ENCODE measurements around the gene OPN4.
"Not testable (repeated sequence)": the region's sequence is repeated elsewhere in the genome, so short reads cannot be mapped to it uniquely, and the experiment has no call there.

The OPN4 gene, protein sequence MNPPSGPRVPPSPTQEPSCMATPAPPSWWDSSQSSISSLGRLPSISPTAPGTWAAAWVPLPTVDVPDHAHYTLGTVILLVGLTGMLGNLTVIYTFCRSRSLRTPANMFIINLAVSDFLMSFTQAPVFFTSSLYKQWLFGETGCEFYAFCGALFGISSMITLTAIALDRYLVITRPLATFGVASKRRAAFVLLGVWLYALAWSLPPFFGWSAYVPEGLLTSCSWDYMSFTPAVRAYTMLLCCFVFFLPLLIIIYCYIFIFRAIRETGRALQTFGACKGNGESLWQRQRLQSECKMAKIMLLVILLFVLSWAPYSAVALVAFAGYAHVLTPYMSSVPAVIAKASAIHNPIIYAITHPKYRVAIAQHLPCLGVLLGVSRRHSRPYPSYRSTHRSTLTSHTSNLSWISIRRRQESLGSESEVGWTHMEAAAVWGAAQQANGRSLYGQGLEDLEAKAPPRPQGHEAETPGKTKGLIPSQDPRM

DNA sequence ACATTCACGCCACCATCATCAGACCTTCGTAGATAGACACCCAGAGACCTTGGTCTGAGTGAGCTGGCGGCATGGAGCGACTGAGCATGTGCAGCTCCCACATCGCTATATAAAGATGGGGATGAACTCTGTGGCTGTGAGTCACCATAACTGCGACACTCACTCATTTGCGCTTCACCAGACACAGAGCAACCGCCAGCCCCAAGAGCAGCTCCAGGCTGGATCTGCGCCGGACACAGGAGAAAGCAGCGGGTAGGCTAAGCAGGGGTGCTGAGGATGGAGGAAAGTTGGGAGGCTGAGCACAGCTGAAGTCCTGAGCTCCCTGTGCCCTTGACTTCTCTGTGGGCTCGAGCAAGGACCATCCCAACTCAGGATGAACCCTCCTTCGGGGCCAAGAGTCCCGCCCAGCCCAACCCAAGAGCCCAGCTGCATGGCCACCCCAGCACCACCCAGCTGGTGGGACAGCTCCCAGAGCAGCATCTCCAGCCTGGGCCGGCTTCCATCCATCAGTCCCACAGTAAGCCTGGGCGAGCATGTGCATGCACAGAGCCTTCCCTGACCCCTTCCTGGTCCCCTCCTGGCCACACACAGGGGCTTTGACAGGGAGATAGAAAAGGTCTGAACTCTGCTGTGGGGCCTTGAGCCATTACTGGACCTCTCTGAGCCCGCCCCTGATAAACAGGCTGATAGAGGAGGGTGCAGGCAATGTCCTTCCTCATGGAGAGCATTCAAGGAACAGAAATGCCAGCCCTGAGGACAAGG is at the start of gene OPN4:
OPN4 (plus strand) TSS at position 137 of the 762 bp plus-strand sequence; CDS start at position 374, 237 bp downstream.
- DNase-seq (ENCODE audit: low read depth in 4 of 4, low spot score in 1 of 4): no peak

DNA sequence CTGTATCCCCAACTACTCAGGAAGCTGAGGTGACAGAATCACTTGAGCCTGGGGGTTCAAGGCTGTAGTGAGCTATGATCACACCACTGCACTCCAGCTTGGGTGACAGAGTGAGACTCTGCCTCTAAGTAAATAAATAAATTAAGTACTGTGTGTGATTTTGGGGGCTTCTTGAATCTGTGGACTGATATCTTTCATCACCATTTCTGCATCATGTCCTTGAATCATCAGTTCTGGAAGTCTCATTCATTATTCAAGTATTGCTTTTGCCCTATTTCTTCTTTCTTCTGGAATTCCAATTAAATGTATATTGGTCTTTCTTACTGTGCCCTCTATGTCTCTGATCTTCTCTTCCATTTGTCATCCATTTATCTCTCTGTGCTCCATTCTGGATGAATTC is 46.7 kb upstream of the OPN4 start:
- DNase-seq (ENCODE audit: low read depth in 4 of 4, low spot score in 1 of 4): no peak

DNA sequence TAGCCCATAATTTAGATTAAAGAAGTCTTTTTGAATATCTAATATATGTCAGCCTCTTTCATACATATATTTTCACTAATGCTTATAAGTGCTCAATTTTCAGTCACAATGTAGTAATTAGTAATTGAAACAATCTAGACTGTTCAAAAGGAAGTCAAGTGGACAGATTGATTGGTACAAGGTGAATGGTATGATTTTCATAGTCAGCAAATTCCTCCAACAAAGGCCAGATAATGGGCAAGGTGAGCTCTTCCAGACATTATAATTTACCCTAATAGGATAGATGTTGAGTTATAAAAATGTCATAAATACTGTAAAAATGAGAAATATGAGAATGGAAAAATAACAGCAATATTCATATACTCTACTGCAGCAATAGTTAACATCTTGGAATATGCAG is 44.4 kb upstream of the OPN4 start:
- DNase-seq (ENCODE audit: low read depth in 4 of 4, low spot score in 1 of 4): no peak

DNA sequence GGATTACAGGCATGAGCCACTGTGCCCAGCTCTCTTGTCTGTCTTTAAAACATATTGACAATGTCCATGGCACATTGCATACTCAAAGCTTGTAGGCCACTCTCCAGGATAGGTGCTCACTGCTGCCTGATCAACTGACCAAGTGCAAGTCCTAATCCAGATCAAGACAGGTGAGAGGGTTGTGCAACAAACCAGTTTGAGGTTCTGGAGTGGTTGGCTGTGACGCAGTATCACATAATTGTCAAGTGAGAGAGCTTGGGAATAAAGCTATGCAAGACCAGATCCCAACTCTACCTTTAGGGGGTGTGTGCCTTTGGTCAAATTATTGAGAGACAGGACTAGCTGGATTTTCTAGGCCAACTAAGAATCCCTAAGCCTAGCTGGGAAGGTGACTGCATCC is 43.0 kb upstream of the OPN4 start:
- no peak for DNase-seq (ENCODE audit: low read depth in 4 of 4, low spot score in 1 of 4)

DNA sequence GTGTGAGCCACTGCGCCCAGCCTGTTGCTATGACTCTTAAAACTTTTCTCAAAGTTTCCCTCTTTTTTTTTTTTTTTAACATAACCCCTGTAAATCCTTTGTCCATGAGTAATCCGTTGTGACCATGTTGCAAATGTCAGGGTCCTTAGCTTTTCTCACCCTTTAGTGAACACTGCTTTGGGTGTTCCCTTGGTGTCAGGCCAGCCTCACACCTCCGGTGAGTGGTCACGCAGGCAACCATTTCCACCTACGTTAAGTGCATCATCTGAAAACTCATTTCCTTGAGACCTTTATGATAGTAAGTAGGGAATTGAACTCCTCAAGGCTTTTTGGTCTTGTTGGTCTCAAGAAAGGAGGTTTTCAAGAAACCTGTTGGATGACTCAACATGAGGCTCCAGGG is 41.3 kb upstream of the OPN4 start:
- DNase-seq (ENCODE audit: low read depth in 4 of 4, low spot score in 1 of 4): no peak

DNA sequence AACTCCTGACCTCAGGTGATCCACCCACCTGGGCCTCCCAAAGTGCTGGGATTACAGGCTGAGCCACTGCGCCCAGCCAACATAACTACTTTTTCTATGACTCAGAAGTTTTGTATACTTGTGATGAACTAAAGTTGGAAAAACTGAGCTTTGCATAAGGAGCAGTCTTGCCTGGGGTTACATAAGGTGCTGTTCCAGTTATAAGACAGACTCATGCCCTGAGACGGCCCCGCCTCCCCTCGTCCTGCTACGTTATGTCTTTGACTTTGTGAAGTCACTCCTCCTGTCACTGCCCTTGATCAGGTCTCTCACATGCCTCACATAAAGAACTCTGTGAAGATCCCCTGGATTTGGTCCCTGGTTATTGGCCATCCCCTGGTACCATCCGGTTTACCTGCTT is 40.4 kb upstream of the OPN4 start:
- DNase-seq (ENCODE audit: low read depth in 4 of 4, low spot score in 1 of 4): no peak

DNA sequence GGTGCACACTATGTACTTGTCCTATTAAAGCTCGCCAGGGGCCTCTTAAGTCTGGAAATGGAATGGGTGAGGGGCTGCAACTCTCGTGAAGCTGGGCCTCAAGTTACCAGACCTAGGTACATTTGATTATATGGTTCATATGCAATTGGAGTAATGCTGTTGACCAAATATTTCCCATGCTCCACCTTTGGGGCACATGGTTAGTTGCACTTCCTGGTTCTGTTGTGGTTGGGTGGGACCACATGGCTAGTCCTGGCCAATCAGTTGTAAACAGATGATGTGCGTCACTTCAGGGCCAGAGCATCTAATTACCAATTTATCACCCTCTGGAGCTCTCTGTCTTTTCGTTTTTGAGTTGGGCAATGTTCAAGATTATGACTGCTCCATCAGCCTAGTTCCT is 39.5 kb upstream of the OPN4 start:
- DNase-seq (ENCODE audit: low read depth in 4 of 4, low spot score in 1 of 4): no peak

DNA sequence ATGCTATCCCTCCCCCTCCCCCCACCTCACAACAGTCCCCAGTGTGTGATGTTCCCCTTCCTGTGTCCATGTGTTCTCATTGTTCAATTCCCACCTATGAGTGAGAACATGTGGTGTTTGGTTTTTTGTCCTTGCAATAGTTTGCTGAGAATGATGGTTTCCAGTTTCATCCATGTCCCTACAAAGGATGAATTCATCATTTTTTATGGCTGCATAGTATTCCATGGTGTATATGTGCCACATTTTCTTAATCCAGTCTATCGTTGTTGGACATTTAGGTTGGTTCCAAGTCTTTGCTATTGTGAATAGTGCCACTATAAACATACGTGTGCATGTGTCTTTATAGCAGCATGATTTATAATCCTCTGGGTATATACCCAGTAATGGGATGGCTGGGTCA is 37.1 kb upstream of the OPN4 start:
- not testable (repeated sequence) for DNase-seq (ENCODE audit: low read depth in 4 of 4, low spot score in 1 of 4)

DNA sequence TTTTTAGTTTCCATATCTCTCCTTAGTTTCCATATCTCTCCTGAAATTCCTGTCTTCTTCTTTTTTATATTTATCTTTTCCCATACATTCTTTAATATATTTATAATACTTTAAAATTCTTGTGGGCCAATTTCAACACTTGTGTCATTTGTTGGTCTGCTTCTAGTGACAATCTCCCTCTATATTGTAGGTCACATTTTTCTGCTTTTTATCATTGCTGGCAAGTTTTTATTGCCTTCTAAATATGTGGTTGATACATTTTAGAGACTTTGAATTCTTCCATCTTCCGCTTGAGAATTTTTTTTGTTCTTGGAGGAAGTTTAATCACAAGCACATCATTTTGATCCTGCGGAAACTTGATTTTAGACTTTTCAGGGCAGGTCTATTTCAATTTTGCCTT is 26.0 kb upstream of the OPN4 start:
- DNase-seq (ENCODE audit: low read depth in 4 of 4, low spot score in 1 of 4): no peak

DNA sequence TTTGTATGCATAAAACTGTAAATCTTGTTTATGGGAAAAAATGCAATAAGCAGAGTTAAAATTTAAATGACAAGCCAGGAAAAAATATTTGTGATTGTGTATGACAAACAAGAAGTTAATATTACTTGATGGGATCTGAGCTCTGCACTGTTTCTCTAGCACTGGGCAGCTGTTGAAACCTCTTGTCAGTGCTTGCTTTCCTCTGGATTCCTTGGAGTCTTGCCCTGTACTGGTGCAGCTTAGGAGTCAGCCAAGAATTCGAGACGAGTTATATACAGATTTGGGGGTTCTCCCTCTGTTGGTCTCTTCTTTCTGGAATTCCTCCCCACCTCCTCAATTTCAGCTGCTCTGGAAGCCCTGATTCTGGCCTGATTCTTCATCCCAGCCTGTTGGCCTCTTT is 24.3 kb upstream of the OPN4 start:
- no peak for DNase-seq (ENCODE audit: low read depth in 4 of 4, low spot score in 1 of 4)

DNA sequence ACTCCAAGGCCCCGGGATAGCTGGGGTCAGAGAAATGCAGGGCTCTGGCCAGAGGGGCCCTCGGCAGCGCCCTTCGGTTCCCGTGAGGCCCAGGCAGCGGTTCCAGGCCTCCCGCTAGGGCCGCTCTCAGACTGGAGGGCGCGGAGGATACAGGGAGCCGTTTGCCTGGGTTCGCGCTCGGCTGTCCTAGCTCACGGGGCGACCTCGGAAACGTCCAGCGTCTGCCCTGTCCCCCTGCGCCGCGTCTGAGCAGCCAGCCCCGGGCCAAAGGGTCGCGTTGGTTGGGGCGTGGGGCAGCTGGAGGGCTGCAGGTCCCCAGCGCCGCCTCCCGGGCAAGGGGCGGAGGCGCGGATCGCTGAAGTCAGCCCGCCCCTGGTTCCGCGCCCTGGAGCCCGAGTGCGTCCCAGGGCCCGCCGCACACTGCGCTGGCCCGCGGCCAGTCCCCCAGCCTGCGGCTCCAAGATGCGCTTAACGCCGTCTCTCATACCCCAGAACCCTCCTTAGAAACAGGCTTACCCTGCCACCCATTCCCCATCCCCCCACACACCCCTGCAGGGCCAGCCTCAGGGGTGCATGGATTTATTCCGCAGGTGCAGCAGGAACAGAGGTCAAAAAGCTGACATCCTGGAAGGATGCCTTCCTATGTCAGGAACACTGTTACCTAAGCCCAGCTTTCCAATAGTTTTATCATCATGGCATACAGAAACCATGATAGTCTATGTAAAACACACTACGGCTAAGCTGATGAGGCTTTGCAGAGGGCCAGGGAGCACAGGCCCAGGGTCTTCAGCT is 22.1 kb upstream of the OPN4 start:
- no peak for DNase-seq (ENCODE audit: low read depth in 4 of 4, low spot score in 1 of 4)

DNA sequence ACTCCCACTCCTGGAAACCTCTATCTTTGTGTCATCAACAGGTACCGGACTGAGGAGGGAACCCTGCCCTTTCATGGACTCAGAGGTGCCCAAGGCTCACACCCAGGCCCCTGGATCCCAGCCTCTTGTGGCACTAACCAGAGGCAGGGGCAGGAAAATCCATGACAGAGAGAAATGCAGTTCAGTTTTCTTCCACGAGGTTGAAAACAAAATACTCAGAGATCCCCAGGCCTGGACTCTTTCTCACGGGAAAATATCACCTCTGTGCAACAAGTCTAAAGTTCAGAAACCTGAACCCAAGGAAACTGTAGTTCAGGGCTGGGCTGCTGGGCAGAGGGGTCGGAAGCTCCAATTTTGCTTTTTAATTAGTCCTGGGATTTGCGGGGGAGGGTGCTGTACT is 21.4 kb upstream of the OPN4 start:
- DNase-seq (ENCODE audit: low read depth in 4 of 4, low spot score in 1 of 4): no peak

DNA sequence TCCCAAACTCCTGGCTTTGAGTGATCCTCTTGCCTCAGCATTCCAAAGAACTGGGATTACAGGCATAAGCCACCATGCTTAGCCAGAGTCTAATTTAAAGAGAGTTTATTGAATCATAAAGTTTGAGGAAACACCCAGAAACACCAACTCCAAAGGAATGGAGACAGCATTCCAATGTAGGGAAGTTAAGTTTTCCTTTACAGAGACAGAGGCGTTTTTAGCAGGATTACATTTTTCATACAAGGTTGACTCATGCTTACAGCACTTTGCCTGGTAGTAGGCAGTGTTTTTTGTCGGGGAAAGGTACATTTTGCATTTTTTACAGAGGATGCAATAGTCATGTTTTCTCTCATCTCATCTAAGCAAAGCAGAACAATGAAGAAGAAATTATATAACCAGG is 18.9 kb upstream of the OPN4 start:
- DNase-seq (ENCODE audit: low read depth in 4 of 4, low spot score in 1 of 4): no peak

DNA sequence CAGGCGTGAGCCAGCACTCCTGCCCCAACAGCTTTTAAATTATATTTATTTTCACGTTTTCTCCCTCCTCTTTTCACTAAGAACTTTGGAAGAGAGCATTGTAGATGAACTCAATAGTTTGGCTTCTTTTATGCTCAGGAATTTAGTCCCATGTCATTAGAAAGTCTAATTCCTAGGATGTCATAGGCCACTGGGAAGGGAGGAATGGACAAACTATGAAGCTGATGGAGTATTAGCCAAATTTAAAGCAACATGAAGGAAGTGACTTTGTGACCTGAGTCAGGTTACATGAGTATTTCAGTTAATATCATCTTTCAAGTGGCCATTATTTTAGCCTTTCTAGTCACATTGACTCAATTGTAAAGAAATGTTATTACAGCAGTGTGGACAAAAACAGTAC is 18.0 kb upstream of the OPN4 start:
- DNase-seq (ENCODE audit: low read depth in 4 of 4, low spot score in 1 of 4): no peak

DNA sequence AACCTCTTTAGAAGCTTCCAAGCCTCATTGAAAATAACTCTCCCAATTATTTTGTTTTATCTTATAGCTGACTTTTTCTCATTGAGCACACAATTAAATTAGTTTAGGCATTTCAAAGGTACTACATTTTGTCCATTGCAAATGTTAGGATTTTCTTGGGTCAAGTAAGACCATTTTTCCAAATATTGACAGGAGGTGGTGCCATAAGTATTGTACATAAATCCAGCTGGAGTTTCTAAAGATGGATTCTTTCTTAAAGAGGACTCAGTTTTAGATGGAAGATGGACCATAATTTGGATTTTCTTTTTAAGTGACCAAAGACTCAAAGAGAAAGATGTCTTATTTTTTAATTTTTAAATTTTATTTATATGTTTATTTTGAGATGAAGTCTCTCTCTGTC is 12.3 kb upstream of the OPN4 start:
- no peak for DNase-seq (ENCODE audit: low read depth in 4 of 4, low spot score in 1 of 4)

DNA sequence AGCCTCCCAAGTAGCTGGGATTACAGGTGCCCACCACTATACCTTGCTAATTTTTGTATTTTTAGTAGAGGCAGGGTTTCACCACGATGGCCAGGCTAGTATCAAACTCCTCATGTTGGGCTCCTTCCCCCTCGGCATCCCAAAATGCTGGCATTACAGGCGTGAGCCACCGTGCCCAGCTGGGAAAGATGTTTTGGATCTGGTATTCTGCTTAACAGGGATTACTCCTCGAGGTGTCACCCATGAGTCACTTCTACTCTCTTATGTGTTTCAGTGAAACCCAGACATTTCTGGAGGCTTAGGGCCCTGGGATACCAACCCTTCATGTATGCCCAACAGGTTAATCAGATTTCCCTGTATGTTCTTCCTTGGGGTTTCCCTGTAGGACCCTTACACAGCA is 11.8 kb upstream of the OPN4 start:
- DNase-seq (ENCODE audit: low read depth in 4 of 4, low spot score in 1 of 4): no peak

DNA sequence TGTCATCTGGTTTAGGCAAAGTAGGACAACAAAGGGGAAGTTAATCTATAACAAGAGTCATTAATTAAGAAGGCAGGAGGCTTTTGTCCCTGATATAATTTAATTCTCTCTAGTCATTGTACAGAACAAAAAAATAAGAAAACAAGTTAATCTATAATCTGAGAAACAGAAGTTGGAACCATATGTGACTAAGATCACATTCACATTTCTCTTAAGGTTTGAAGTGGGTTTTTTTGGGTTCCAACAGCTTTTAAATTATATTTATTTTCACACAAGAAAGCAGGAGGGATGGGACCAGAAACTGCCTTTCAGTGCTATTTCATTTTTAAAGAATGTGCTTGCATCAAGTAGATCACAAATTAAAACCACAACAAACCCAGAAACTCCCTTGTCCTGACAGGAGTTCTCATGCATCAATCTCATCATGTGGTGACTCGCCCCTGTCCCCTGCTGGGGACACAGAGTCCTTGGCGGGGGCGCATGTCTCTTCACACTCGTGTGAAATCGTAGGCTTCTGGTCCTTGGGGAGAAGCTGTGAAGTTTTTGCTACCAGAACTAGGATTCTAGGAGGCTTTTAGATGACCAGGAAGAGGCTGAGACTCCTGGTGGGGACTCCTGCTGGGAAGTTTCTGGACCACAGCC is 10.1 kb upstream of the OPN4 start:
- no peak for DNase-seq (ENCODE audit: low read depth in 4 of 4, low spot score in 1 of 4)

DNA sequence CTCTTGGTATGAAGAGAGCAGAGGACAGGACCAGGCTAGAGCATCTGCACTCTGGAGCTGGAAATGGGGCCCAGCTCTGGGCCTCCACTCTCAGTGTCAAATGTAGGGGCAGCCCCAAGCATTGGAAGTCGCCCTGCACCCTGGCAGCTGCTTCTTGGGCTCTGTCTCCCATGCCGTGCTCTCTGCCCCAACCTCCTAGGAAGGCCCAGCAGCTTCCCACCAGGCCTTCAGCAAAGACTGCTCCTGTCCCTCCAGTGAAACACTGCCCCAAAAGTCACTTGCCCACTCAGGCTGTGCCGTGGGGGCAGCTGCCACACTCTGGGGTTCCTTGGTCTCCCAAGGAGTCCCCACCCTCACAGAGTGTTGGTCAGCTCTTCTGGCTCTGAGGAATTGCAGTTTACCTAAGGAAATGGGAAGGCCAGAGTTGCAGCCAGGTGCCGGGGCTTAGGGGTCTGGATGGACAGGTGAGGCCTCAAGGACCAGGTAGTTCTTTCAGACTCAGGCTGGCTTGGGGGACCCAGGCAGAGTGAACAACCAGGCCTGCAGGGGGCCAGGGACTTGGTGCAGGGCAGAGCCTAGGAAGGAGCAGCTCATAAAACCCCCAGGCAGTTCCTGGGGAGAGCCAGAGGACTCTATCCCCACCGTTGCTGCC is 9.4 kb upstream of the OPN4 start:
- DNase-seq (ENCODE audit: low read depth in 4 of 4, low spot score in 1 of 4): no peak

DNA sequence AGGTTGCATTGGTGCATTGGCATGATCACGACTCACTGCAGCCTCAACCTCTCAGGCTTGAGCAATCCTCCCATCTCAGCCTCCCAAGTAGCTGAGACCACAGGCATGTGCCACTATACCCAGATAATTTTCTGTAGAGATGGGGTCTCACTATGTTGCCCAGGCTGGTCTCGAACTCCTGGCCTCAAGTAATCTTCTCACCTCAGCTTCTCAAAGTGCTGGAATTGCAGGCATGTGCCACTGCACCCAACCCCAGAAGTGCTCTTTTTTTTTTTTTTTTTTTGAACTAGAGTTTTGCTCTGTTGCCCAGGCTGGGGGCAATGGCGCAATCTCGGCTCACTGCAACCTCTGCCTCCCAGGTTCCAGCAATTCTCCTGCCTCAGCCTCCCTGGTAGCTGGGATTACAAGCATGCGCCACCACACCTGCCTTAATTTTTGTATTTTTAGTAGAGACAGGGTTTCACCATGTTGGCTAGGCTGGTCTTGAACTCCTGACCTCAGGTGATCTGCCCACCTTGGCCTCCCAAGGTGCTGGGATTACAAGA is 8.7 kb upstream of the OPN4 start:
- not testable (repeated sequence) for DNase-seq (ENCODE audit: low read depth in 4 of 4, low spot score in 1 of 4)

DNA sequence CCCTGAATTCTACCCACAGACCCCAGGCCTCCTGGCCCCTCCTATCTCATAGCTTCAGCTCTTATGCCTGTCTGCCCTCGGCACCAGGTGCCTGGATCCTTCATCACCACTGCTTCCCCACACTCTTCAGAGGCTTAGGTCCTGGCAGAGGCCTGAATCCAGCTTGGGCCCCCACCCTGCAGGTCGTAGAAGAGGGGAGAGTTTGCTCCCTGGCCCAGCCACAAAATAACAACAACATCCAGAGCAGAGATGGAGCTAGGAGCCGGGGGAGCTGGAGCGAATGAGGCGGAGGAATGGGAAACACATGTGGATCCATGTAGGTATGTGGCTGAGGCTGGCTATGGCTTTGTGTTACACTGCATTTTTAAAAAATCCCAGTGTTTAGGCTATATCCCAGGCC is 7.8 kb upstream of the OPN4 start:
- no peak for DNase-seq (ENCODE audit: low read depth in 4 of 4, low spot score in 1 of 4)

Data from stimulated activated CD4-positive, alpha-beta T cell treated with anti-CD3 and anti-CD28 coated beads, Interleukin-1b, Interleukin-23, amount 100 ng/mL, for 24 hours (primary cell).